Ovary (tissue), 9 donors: ENCODE measurements around the gene ATXN8OS. TPM values are rescaled to one million over a fixed set of nuclear protein-coding genes. Genes with fewer than 3 reads are reported as not detected.

Source experiments
- DNase-seq, 5 donors: peaks; one replicate each; pipeline ENCODE4 v3.0.0-alpha.2; 2019 to 2020
- H3K27ac ChIP-seq, 2 donors: fragments of 200-600 bp; one replicate each; pipeline versions ENCODE4 v1.5.1 to v1.8.0; 2019 to 2022
- H3K27me3 ChIP-seq: fragments of 200-600 bp; one replicate; pipeline ENCODE4 v1.8.0; 2022
- H3K36me3 ChIP-seq: fragments of 200-600 bp; sonication (generic); one replicate; pipeline ENCODE4 v1.5.1; 2019
- H3K4me1 ChIP-seq: one replicate; pipeline ENCODE4 v1.8.1; 2013; ENCODE audit warnings: mild to moderate bottlenecking, moderate library complexity; ENCODE audit not compliant: insufficient read depth
- H3K4me3 ChIP-seq: fragments of 200-600 bp; sonication (generic); one replicate; pipeline ENCODE4 v1.5.1; 2017
- H3K9me3 ChIP-seq, 2 donors: fragments of 200-600 bp in 1 of 2; sonication (generic) in 1 of 2; one replicate each; pipeline versions ENCODE4 v1.5.1 to v1.8.1; 2013 to 2019; ENCODE audit warnings: mild to moderate bottlenecking in 1 of 2, moderate library complexity in 1 of 2
- EP300 ChIP-seq: sonication (generic); formaldehyde crosslinking; IDR thresholded peaks from one replicate; pipeline ENCODE4 v1.6.1; 2017; ENCODE audit warnings: antibody characterized with exemption
- POLR2A ChIP-seq: fragments of 450-650 bp; IDR thresholded peaks from one replicate; pipeline ENCODE4 v1.6.1; 2017; ENCODE audit warnings: antibody characterized with exemption, mild to moderate bottlenecking, moderate library complexity
- WGBS, 3 donors: extraction: QIAGEN DNeasy Blood & Tissue Kit in 1 of 3; methylation state at CpG; one replicate each; pipeline versions ENCODE4 v1.1.5 to v1.1.7; 2013 to 2017; 5-methylcytosine and 5-hydroxymethylcytosine counted together
- intact Hi-C, 4 donors: fragments of 100-400 bp; cut with DNase I; formaldehyde crosslinking; loops; one replicate each; pipeline versions ENCODE4 v1.11.0 to v1.15.1; 2022 to 2023
- polyA plus RNA-seq, 2 donors: library from polyadenylated mRNA; stranded (reverse); fragments of 200-250 nt in 1 of 2; fragments of 350-450 nt in 1 of 2; fragmentation: Illumina TruSeq in 1 of 2; extraction: RNeasy Lipid Tissue Mini Kit (QIAGEN cat#74804) in 1 of 2; gene quantifications; one replicate each; pipeline ENCODE4 v1.2.3, GENCODE V29; 2013 to 2014
- total RNA-seq, 7 donors: library from RNA; depleted of rRNA in 2 of 7; stranded (reverse); fragments of >200 nt in 2 of 7; fragmentation: NEBNext Ultra II Directional in 3 of 7; extraction: Animal tissue kit (Norgen Biotek cat#: 25700) in 3 of 7; gene quantifications; one replicate each; pipeline versions ENCODE4 v1.1.0 to v1.2.4, GENCODE V29; 2016 to 2023
- TF ChIP-seq, protein P1 (sequence below), 3 donors: fragments of 450-650 bp in 2 of 3; fragments of 200-600 bp in 1 of 3; IDR thresholded peaks; one replicate each; pipeline versions ENCODE4 v1.5.1 to v1.8.0; 2016 to 2022; ENCODE audit warnings: antibody characterized with exemption in 3 of 3, mild to moderate bottlenecking in 1 of 3
- donor health status: DM: no; HTN: no; CAD: no; lungs with moderate emphysema.
- donor health status: DM: no; HTN: no; CAD: no.
- donor health status: Bipolar disorder and iron deficiency.
- donor health status: DM: yes; HTN: yes; CAD: no.
- donor health status: DM: no; HTN: no; CAD: no.
- donor health status: DM: yes; HTN: yes; CAD: no.

ATXN8OS gene
- total and polyA plus RNA-seq, 9 donors: not detected

DNA sequence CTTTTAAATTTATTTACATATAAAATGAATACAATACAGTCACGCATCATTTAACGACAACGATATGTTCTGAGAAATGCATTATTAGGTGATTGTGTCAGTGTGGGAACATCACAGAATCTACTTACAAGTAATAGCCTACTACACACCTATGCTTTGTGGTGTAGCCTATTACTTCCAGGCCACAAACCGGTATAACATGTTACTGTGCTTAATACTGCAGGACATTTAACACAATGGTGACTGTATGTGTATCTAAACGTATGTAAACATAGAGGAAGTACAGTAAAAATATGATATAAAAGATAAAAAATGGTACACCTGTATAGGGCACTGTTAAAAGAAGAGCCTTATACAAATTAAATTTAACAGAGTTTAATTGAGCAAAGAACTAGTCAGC is 63.1 kb downstream of the ATXN8OS start:
- TF ChIP-seq EP300: no peak
- WGBS, 3 donors: 69 to 89% (median 81%) methylated on average over 5 of the region's 5 CpGs
- no peak for DNase-seq
- Histone ChIP-seq H3K9me3 (no peaks in the 10 kb centered on the region), H3K27ac (no peak overlapping the region), H3K4me3 (no peak overlapping the region), H3K27me3 (no peaks in the 10 kb centered on the region), H3K4me1 (no peaks in the 10 kb centered on the region), H3K36me3 (no peaks in the 10 kb centered on the region)
- intact Hi-C loops: no loop called here

DNA sequence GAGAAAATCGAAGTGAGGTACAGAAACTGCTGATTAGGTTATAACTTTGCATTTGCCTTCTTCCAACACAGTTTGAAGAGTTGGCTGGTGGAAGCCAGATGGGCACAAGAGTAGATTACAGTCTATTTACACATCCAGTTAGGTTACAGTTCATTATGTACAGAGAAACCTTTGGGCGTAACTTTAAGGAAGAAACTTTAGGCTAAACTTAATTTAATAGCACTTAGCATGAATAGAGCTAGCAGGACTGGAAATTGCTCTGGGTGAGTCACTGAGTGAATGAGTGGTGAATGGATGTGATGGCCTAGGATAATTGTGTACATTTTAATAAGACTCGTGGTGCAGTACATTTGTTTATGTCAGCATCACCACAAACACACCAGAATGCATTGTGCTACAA is 63.5 kb downstream of the ATXN8OS start:
- intact Hi-C loops: no loop called here
- TF ChIP-seq, protein P1, sequence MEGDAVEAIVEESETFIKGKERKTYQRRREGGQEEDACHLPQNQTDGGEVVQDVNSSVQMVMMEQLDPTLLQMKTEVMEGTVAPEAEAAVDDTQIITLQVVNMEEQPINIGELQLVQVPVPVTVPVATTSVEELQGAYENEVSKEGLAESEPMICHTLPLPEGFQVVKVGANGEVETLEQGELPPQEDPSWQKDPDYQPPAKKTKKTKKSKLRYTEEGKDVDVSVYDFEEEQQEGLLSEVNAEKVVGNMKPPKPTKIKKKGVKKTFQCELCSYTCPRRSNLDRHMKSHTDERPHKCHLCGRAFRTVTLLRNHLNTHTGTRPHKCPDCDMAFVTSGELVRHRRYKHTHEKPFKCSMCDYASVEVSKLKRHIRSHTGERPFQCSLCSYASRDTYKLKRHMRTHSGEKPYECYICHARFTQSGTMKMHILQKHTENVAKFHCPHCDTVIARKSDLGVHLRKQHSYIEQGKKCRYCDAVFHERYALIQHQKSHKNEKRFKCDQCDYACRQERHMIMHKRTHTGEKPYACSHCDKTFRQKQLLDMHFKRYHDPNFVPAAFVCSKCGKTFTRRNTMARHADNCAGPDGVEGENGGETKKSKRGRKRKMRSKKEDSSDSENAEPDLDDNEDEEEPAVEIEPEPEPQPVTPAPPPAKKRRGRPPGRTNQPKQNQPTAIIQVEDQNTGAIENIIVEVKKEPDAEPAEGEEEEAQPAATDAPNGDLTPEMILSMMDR (IDR thresholded peaks at IDR 0.05): no peak
- no peak for TF ChIP-seq POLR2A
- TF ChIP-seq EP300: no peak
- H3K4me1 ChIP-seq: no peaks in the 10 kb centered on the region
- 72 to 81% (median 74%) methylated on average over 3 of the region's 3 CpGs for WGBS, 3 donors
- no peak overlapping the region for H3K4me3 ChIP-seq
- no peak overlapping the region for H3K27ac ChIP-seq
- H3K36me3 ChIP-seq: no peaks in the 10 kb centered on the region
- DNase-seq: no peak
- no peaks in the 10 kb centered on the region for H3K9me3 ChIP-seq
- H3K27me3 ChIP-seq: no peaks in the 10 kb centered on the region

DNA sequence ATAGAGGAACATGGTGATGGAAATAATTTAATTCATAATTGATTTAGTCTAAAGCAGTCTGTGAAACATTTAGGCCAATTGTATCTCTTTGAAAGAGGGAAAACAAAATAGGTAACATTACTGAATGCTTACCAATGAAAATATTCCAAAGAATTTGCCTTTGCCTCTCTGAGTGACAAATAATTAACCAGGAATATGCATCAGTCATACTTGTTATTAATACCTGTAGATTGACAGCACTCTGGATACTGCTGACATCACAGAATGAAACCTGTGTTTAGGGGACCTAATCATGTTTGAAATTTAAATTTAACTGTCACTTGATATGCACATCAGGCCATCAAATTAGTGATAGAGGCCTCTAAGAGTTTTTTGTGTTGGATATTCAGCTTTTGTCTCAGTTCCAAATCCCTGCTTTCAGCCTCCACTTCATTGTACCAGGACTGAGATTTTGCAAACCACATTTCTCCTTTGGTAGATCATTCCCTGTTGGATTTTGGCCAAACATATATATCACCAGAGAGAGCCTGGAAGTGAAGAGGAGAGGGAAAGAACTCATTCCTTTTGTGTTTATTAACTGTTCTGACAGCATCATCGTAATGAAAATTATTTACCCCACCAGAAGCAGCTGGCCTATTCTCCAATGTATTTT is 65.4 kb downstream of the ATXN8OS start:
- no peak for TF ChIP-seq POLR2A
- TF ChIP-seq, protein P1 (IDR thresholded peaks at IDR 0.05): no peak
- no peak for TF ChIP-seq EP300
- WGBS, 3 donors: 29 to 39% (median 29%) methylated on average over 1 of the region's 1 CpG
- intact Hi-C loops: no loop called here

DNA sequence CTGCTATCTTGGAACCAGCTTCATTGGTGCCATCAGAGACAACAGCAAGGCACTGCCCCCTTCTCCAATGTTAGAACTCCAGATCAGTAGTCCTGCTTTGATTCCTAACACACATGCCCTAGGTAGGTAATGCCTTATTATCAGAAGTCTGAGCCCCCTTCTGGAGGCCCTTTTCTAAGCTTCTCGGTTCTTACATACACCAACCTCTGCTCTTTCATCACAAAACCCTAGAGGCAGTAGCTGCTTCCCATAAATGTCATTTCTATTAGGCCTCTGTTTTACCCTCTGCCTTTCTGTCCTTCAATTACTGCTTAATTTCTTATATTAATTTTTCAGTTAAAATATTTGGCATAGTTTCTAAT is 66.0 kb downstream of the ATXN8OS start:
- Histone ChIP-seq H3K4me1 (no peaks in the 10 kb centered on the region), H3K4me3 (no peak overlapping the region), H3K36me3 (no peaks in the 10 kb centered on the region), H3K27me3 (no peaks in the 10 kb centered on the region), H3K27ac (no peak overlapping the region), H3K9me3 (no peaks in the 10 kb centered on the region)
- no peak for DNase-seq
- 22 to 51% (median 42%) methylated on average over 1 of the region's 1 CpG for WGBS, 3 donors
- intact Hi-C loops: no loop called here
- TF ChIP-seq EP300 (no peak), POLR2A (no peak)
- TF ChIP-seq, protein P1 (IDR thresholded peaks at IDR 0.05): no peak

More for the DNA sequence above, 65.4 kb downstream of the ATXN8OS start:
- H3K36me3 ChIP-seq: no peaks in the 10 kb centered on the region
- H3K9me3 ChIP-seq: no peaks in the 10 kb centered on the region
- H3K4me1 ChIP-seq: no peaks in the 10 kb centered on the region
- DNase-seq: no peak
- no peak overlapping the region for H3K27ac ChIP-seq
- no peak overlapping the region for H3K4me3 ChIP-seq
- H3K27me3 ChIP-seq: no peaks in the 10 kb centered on the region

DNA sequence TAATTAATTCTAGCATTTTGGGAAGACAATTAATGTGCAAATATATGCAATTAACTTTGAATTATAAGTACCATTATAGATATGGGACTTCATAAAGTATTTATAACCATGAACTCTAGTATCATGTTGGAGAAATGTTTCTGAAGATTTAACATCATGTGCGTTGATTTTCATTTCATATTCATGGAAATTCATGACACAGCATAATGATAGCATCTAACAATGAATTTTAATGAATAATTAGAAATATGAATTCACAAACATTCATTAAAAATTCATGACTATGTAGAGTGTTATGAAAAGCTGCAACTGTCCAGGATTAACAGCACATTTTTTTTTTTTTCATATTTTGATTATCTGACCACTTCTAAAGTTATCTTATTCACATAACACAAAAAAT is 70.7 kb downstream of the ATXN8OS start:
- H3K4me1 ChIP-seq: no peaks in the 10 kb centered on the region
- no peaks in the 10 kb centered on the region for H3K27me3 ChIP-seq
- H3K36me3 ChIP-seq: no peaks in the 10 kb centered on the region
- H3K4me3 ChIP-seq: no peak overlapping the region
- no peak overlapping the region for H3K27ac ChIP-seq
- intact Hi-C loops: no loop called here
- no peaks in the 10 kb centered on the region for H3K9me3 ChIP-seq
- no peak for DNase-seq
- TF ChIP-seq POLR2A (no peak), EP300 (no peak)
- TF ChIP-seq, protein P1 (IDR thresholded peaks at IDR 0.05): no peak
- WGBS, 3 donors: 85 to 86% (median 85%) methylated on average over 1 of the region's 1 CpG
